ENCODE data around the gene MCF2L2.

MCF2L2 gene

GRCh38 chr3:183370391-183370790, 58.0 kb downstream of the MCF2L2 start:
- Histone ChIP-seq H3K4me3 (replicated peaks; ENCODE audit: low read depth, low read length) (no peak overlapping the region), H3K36me3 (ENCODE audit: control insufficient read depth, insufficient read depth, low read length) (no peaks in the 10 kb centered on the region), H3K27me3 (replicated peaks; ENCODE audit: control insufficient read depth, insufficient read depth, low read length) (no peaks in the 10 kb centered on the region)
- TF ChIP-seq CTCF (IDR thresholded peaks at IDR 0.05; ENCODE audit: insufficient read depth, low read length, poor library complexity, severe bottlenecking): no peak
- DNase-seq (ENCODE audit: extremely low read depth, insufficient read length): no peak

- H3K36me3 ChIP-seq (ENCODE audit: control insufficient read depth, insufficient read depth, low read length): no peaks in the 10 kb centered on the region
- H3K27me3 ChIP-seq (replicated peaks; ENCODE audit: control insufficient read depth, insufficient read depth, low read length): no peaks in the 10 kb centered on the region
- DNase-seq (ENCODE audit: extremely low read depth, insufficient read length): no peak
- no peak for TF ChIP-seq CTCF (IDR thresholded peaks at IDR 0.05; ENCODE audit: insufficient read depth, low read length, poor library complexity, severe bottlenecking)
- no peak overlapping the region for H3K4me3 ChIP-seq (replicated peaks; ENCODE audit: low read depth, low read length)
Observed at GRCh38 chr3:183369627-183370026, 58.8 kb downstream of the MCF2L2 start.

GRCh38 chr3:183369117-183369516, 59.3 kb downstream of the MCF2L2 start:
- TF ChIP-seq CTCF (IDR thresholded peaks at IDR 0.05; ENCODE audit: insufficient read depth, low read length, poor library complexity, severe bottlenecking): no peak
- Histone ChIP-seq H3K36me3 (ENCODE audit: control insufficient read depth, insufficient read depth, low read length) (no peaks in the 10 kb centered on the region), H3K4me3 (replicated peaks; ENCODE audit: low read depth, low read length) (no peak overlapping the region), H3K27me3 (replicated peaks; ENCODE audit: control insufficient read depth, insufficient read depth, low read length) (no peaks in the 10 kb centered on the region)
- no peak for DNase-seq (ENCODE audit: extremely low read depth, insufficient read length)

- no peaks in the 10 kb centered on the region for H3K36me3 ChIP-seq (ENCODE audit: control insufficient read depth, insufficient read depth, low read length)
- no peak for TF ChIP-seq CTCF (IDR thresholded peaks at IDR 0.05; ENCODE audit: insufficient read depth, low read length, poor library complexity, severe bottlenecking)
- H3K27me3 ChIP-seq (replicated peaks; ENCODE audit: control insufficient read depth, insufficient read depth, low read length): no peaks in the 10 kb centered on the region
- H3K4me3 ChIP-seq (replicated peaks; ENCODE audit: low read depth, low read length): no peak overlapping the region
- DNase-seq (ENCODE audit: extremely low read depth, insufficient read length): no peak
Observed at GRCh38 chr3:183360971-183361624, 67.3 kb downstream of the MCF2L2 start.

GRCh38 chr3:183359036-183359435, 69.4 kb downstream of the MCF2L2 start:
- no peaks in the 10 kb centered on the region for H3K36me3 ChIP-seq (ENCODE audit: control insufficient read depth, insufficient read depth, low read length)
- no peak for TF ChIP-seq CTCF (IDR thresholded peaks at IDR 0.05; ENCODE audit: insufficient read depth, low read length, poor library complexity, severe bottlenecking)
- no peak for DNase-seq (ENCODE audit: extremely low read depth, insufficient read length)
- no peak overlapping the region for H3K4me3 ChIP-seq (replicated peaks; ENCODE audit: low read depth, low read length)
- H3K27me3 ChIP-seq (replicated peaks; ENCODE audit: control insufficient read depth, insufficient read depth, low read length): no peaks in the 10 kb centered on the region

All from GM06990 (cell line).